SKM-1 (cell line): ENCODE results near the gene DVL1.
"Not testable (repeated sequence)": the region's sequence is repeated elsewhere in the genome, so short reads cannot be mapped to it uniquely, and the experiment has no call there.

Source experiments
- DNase-seq: peaks from one replicate; lab custom pipeline; 2025; ENCODE audit not compliant: unreplicated experiment; lab: John Stamatoyannopoulos, UW

The DVL1 gene

GRCh38 chr1:1373815-1374588 is 24.8 kb upstream of the DVL1 start:
- DNase-seq: no peak

- no peak for DNase-seq
Observed at GRCh38 chr1:1373051-1373814, 24.0 kb upstream of the DVL1 start.

- no peak for DNase-seq
Observed at GRCh38 chr1:1371746-1372711, 22.8 kb upstream of the DVL1 start.

DNA sequence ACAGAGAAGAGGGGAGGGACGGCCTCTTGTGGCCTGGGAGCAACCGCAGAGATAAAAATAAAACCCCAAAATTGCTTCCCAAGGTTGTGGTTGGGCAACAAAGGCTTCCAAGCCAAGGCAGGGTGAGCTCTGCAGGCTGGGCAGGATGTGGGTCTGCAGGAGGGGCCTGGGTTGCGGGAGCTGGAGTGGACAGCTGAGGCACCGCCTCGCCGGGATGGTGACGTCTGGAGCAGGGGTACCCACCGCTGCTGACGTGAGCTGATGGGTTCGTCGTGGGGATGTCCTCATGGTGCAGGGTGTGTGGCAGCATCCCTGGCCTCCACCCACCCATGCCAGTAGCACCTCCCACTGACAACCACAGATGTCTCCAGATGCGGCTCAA is 22.1 kb upstream of the DVL1 start:
- peak; percentile 73 for DNase-seq

- no peak for DNase-seq
Observed at GRCh38 chr1:1370771-1371300, 21.6 kb upstream of the DVL1 start.

GRCh38 chr1:1370094-1370493 is 20.9 kb upstream of the DVL1 start:
- not testable (repeated sequence) for DNase-seq

DNA sequence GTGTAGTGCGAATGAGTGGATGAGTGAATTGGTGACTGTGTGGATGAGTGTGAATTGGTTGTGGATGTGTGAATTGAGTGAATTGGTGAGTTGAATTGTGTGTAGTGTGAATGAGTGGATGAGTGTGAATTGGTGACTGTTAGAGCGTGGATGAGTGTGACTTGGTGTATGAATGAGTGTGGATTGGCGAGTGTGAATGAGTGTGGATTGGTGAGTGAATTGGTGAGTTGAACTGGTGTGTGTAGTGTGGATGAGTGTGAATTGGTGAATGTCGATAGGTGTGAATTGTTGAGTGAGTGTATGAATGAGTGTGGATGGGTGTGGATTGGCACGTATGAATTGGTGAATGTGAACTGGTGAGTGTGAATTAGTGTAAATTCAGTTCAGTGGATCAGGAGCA is 18.1 kb upstream of the DVL1 start:
- no peak for DNase-seq

GRCh38 chr1:1366699-1367066 is 17.5 kb upstream of the DVL1 start:
- no peak for DNase-seq

GRCh38 chr1:1365875-1366698 is 16.9 kb upstream of the DVL1 start:
- DNase-seq: no peak

- DNase-seq: no peak
Observed at GRCh38 chr1:1364266-1364665, 15.0 kb upstream of the DVL1 start.

- no peak for DNase-seq
Observed at GRCh38 chr1:1361982-1362423, 12.8 kb upstream of the DVL1 start.

- DNase-seq: no peak
Observed at GRCh38 chr1:1361233-1361981, 12.2 kb upstream of the DVL1 start.

DNA sequence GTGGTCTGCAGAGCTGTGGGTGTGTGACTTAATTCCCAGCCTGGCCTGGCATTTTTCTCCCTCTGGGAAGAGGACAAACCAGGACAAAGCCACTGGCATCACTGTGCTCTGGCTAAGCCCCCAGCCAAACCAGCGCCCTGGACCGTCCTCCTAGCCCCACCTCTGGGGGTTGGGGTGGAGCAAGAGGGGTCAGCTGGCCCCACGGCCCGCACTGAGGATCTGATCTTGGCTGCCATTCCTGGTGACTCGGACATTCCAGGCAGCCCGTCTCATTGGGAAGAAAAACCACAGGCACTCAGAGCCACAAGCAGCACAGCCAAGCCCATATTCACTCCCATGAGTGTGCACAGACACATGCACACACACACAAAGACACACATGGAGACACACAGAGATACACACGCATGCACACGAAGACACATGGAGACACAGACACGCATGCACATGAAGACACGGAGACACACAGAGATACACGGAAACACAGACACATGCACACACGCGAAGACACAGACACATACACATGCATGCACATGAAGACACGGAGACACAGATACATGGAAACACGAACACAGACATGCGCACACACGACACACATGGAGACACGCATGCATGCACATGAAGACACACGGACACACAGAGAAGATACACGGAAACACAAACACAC is 11.4 kb upstream of the DVL1 start:
- DNase-seq: no peak

DNA sequence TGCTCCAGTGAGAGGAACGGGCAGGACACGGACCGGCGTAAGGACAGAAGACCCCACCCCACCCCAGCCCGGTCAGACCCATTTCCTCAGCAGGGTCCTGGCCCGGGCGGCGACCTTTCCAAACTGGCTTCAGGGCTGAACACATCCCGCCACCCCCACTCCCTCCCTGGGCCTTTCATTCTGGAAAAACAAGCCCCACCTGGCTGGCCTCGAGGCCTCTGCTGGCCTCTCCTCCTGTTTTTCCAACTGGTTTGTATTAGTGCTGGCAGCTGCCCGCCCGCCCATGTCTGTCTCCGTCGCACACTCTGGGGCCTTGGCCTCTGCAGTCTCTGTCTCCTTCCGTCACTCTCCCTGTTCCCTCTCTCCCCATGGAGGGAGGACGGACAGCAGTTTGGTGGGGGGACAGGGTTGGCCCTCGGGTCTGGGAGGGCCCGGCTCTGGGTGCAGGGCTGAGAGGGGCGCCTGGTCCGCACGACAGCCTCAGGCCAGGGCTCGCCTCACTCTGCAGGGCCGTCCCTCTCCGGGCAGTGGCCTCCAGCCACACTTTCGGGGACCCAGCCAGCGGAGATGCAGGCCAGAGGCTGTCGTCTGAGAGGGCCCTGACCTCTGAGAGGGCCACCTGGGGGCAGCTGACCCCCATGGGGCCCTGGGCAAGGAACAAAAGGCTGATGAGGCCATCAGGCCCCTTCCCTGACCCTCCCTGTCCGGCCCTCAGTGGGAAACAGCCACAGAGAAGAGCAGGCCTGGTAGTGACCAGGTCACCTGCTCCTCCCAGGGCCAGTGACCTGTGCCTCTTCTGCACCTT is 10.6 kb upstream of the DVL1 start:
- DNase-seq: no peak

DNA sequence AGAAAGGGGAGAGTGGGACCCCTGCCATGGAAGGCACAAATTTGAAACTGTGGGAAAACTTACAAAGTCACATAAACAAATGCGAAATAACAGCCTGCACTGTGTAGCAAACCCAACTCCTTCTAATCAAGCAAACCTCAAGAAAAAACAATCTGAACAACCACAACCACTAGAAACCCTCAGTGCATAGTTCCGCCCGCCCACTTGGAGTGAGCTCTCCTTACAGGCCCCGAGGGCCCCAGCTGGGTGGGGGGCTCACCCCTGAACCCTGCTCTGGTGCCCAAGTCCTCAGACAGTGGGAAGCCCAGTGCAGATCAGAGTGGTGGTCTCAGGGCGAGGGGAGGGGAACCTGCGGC is 10.1 kb upstream of the DVL1 start:
- DNase-seq: no peak

- DNase-seq: no peak
Observed at GRCh38 chr1:1358433-1359271, 9.4 kb upstream of the DVL1 start, which contains the start of gene MXRA8. Gene MXRA8 (minus strand): TSS chr1:1358555. CDS start chr1:1358504, 51 bp downstream.

GRCh38 chr1:1357871-1358432 is 8.7 kb upstream of the DVL1 start:
- DNase-seq: no peak
